Smooth muscle cell (in vitro differentiated cells): ENCODE results near the gene PSD. TPM values are rescaled to one million over a fixed set of nuclear protein-coding genes. Genes with fewer than 3 reads are reported as not detected.

Experiments
- DNase-seq: peaks from one replicate; lab custom pipeline; 2025; ENCODE audit not compliant: unreplicated experiment; lab: John Stamatoyannopoulos, UW
- H2AFZ ChIP-seq: fragments of 200-600 bp; sonication (generic); 2 replicates; pipeline ENCODE4 v1.6.0; 2016; ENCODE audit warnings: antibody characterized with exemption, low read depth, mild to moderate bottlenecking
- H3F3A ChIP-seq: fragments of 200-600 bp; sonication (generic); 2 replicates; pipeline ENCODE4 v1.6.0; 2017; ENCODE audit warnings: antibody characterized with exemption, low read depth
- H3K27ac ChIP-seq: fragments of 200-600 bp; sonication (generic); 2 replicates; pipeline ENCODE4 v1.5.1; 2016; ENCODE audit warnings: low read depth, mild to moderate bottlenecking
- H3K27me3 ChIP-seq: fragments of 200-600 bp; sonication (generic); 2 replicates; pipeline ENCODE4 v1.6.1; 2016; ENCODE audit warnings: low read depth, mild to moderate bottlenecking
- H3K36me3 ChIP-seq: fragments of 200-600 bp; sonication (generic); 2 replicates; pipeline ENCODE4 v1.5.1; 2016; ENCODE audit warnings: low read depth
- H3K4me1 ChIP-seq: fragments of 200-600 bp; sonication (generic); 2 replicates; pipeline ENCODE4 v1.5.1; 2016; ENCODE audit warnings: low read depth
- H3K4me2 ChIP-seq: fragments of 200-600 bp; sonication (generic); 2 replicates; pipeline ENCODE4 v1.6.0; 2016; ENCODE audit warnings: mild to moderate bottlenecking
- H3K4me3 ChIP-seq: fragments of 200-600 bp; sonication (generic); 2 replicates; pipeline ENCODE4 v1.5.1; 2016; ENCODE audit warnings: mild to moderate bottlenecking
- H3K79me2 ChIP-seq: fragments of 200-600 bp; sonication (generic); 2 replicates; pipeline ENCODE4 v1.6.0; 2016; ENCODE audit warnings: low read depth, mild to moderate bottlenecking
- H3K9ac ChIP-seq: fragments of 200-600 bp; sonication (generic); 2 replicates; pipeline ENCODE4 v1.6.0; 2016; ENCODE audit warnings: low read depth
- H3K9me3 ChIP-seq: fragments of 200-600 bp; sonication (generic); replicated peaks from 2 replicates; pipeline ENCODE4 v1.5.1; 2016; ENCODE audit warnings: low read depth
- H4K20me1 ChIP-seq: fragments of 200-600 bp; sonication (generic); 2 replicates; pipeline ENCODE4 v1.6.0; 2016; ENCODE audit warnings: low read depth
- WGBS: methylation state at CpG from one replicate; pipeline ENCODE4 v1.1.7; 2016; ENCODE audit warnings: low lambda C conversion rate; 5-methylcytosine and 5-hydroxymethylcytosine counted together
- polyA plus RNA-seq: library from polyadenylated mRNA; unstranded; fragments of >200 nt; fragmentation: Nextera tagmentation; extraction: Ambion mirVana; gene quantifications from 2 replicates; pipeline ENCODE4 v1.2.1, GENCODE V29; 2016
- total RNA-seq: library from RNA; depleted of rRNA; stranded (reverse); fragments of >200 nt; gene quantifications from 2 replicates; pipeline ENCODE4 v1.2.3, GENCODE V29; 2014
- TF ChIP-seq, protein P1 (sequence below): fragments of 200-600 bp; sonication (generic); IDR thresholded peaks from 2 replicates; pipeline ENCODE4 v1.5.1; 2017; ENCODE audit warnings: borderline replicate concordance, mild to moderate bottlenecking, antibody characterized with exemption; ENCODE audit not compliant: insufficient read depth, poor library complexity, severe bottlenecking

Gene PSD
- total and polyA plus RNA-seq, 2 experiments from 2014 or later = 4.1 to 31.6 TPM

DNA sequence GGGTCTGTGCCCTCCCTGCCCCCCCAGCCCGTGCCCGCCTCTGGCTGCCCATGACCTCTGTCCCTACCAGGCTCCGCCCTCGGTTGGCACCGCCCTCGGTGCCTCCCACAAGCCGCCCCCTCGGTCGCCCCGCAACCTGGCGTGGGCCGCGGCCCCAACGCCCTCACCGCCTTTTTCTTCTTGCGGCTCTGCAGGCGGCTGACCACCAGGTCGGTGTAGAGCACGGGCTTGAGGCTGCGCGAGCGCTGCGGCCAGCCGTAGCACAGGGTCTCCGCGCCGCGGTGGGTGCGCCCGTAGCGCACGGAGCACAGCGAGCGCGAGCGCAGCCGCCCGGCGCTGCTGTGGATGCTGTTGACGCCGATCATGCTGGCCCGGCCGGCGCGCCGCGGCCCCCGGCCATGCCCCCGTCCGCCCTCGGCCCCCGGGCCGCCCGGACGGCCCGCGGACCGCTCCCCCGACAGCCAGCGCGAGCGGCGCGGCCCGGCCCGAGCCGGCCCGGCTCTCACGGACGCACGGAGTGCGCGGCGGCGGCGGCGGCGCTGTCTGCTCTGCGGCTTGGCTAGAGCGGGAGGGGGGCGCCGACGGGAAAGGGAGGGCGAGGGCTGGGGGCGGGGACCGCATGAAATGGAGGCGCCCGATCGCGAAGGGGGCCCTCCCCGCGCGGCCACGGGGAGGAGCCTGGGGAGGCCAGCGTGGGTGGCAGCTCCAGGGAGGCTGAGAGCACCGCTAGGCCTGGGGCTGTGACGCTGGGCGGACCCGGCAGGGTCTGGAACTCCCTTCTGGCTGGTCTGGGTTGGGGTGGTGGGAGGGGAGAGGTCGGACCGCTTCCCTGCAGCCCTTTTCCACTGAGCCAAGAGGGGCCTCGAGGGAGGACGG lies 9.6 kb downstream of the PSD start:
- peak; percentile 79 for DNase-seq
- Histone ChIP-seq H3K27ac (peak overlapping the region; percentile 39), H3K4me1 (peaks cover 23% of the 10 kb centered on the region), H3F3A (no peaks in the 10 kb centered on the region), H3K36me3 (no peaks in the 10 kb centered on the region), H3K4me2 (peak overlapping the region; percentile 91), H3K79me2 (no peaks in the 10 kb centered on the region), H3K9ac (peak overlapping the region; percentile 64), H4K20me1 (peaks cover 8% of the 10 kb centered on the region), H3K9me3 (no peaks in the 10 kb centered on the region), H3K27me3 (no peaks in the 10 kb centered on the region), H3K4me3 (peak overlapping the region; percentile 73), H2AFZ (no peak overlapping the region)
- TF ChIP-seq, protein P1, sequence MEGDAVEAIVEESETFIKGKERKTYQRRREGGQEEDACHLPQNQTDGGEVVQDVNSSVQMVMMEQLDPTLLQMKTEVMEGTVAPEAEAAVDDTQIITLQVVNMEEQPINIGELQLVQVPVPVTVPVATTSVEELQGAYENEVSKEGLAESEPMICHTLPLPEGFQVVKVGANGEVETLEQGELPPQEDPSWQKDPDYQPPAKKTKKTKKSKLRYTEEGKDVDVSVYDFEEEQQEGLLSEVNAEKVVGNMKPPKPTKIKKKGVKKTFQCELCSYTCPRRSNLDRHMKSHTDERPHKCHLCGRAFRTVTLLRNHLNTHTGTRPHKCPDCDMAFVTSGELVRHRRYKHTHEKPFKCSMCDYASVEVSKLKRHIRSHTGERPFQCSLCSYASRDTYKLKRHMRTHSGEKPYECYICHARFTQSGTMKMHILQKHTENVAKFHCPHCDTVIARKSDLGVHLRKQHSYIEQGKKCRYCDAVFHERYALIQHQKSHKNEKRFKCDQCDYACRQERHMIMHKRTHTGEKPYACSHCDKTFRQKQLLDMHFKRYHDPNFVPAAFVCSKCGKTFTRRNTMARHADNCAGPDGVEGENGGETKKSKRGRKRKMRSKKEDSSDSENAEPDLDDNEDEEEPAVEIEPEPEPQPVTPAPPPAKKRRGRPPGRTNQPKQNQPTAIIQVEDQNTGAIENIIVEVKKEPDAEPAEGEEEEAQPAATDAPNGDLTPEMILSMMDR = no peak
- WGBS = 3% methylated on average over 56 of the region's 103 CpGs

DNA sequence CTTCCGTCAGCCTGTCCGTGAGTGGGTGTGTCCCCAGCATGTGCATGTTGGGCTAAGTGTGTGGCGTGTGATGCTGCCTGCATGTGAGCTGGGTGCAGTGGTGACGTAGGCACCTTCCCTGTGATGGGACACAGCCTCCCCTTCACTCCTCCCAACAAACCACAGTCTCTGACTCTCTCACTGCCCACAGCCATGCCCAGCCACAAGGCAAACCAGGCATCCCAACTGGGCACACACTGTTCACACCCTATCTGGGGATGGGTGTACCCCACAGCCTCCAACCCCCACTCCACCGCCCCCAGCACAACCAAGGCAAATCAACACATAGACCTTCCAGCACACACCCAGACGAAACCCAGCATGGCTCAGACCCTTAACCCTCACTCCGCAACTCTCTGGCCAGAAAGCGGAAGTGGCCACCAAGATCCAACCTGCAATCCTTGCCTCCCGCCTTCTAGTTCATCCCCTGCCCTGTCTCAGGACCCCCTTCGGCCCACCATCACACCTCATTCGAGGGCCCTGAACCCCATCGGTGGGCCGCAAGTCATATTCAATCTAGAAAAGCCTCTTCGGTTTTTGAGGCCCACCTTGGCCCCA lies 10.4 kb downstream of the PSD start:
- Histone ChIP-seq H3K4me2 (peak overlapping the region; percentile 91), H4K20me1 (peaks cover 8% of the 10 kb centered on the region), H3K9ac (no peak overlapping the region), H3F3A (no peaks in the 10 kb centered on the region), H3K4me3 (peak overlapping the region; percentile 73), H3K36me3 (no peaks in the 10 kb centered on the region), H3K4me1 (peaks cover 16% of the 10 kb centered on the region), H3K9me3 (no peaks in the 10 kb centered on the region), H3K79me2 (no peaks in the 10 kb centered on the region), H3K27ac (peak overlapping the region; percentile 58), H3K27me3 (no peaks in the 10 kb centered on the region), H2AFZ (no peak overlapping the region)
- no peak for DNase-seq
- WGBS = 71% methylated on average over 14 of the region's 14 CpGs
- TF ChIP-seq, protein P1 = no peak

DNA sequence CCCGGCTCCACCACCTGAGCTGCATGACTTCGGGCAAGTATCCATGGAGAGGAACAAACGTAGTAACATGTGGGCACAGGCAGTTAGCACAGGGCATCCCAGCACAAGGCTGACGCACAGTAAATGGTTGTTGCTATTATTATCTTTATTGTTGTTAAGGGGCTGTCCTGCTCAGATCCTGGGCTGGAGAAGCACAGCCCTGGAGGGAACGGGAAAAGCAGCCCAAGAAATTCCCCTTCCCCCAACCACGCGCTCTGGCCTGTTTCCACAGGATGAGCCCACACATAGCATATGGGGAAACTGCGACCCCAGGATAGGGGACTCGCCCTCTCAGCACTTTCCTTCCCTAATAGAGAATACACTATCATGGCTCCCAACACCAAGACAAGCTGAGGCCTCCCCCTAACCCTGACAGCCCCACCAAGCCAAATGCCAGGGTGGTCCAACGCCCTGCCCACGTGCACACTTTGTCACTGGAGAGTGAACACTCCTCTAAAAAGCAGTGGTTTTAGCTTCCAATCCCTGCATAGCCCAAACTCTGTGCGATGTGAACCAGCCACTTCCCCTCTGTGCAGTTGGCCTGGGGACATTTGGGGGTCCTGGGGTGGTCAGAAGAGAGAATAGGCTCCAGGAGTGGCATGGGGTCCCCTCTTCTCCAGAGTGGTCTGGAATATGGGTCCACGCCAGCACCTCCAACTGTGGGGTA lies 11.0 kb downstream of the PSD start:
- Histone ChIP-seq H3K4me2 (peak overlapping the region; percentile 91), H3K27me3 (no peaks in the 10 kb centered on the region), H3K4me3 (no peak overlapping the region), H3K79me2 (no peaks in the 10 kb centered on the region), H2AFZ (no peak overlapping the region), H4K20me1 (peaks cover 8% of the 10 kb centered on the region), H3K9me3 (no peaks in the 10 kb centered on the region), H3K36me3 (no peaks in the 10 kb centered on the region), H3K4me1 (peaks cover 16% of the 10 kb centered on the region), H3F3A (no peaks in the 10 kb centered on the region), H3K9ac (no peak overlapping the region), H3K27ac (peak overlapping the region; percentile 58)
- TF ChIP-seq, protein P1 = no peak
- WGBS = 78% methylated on average over 13 of the region's 13 CpGs
- DNase-seq = no peak
